Fibroblast of villous mesenchyme (primary cell): Measurements from ENCODE around the gene LBR. TPM values are rescaled to one million over a fixed set of nuclear protein-coding genes. Genes with fewer than 3 reads are reported as not detected.

ENCODE experiments used
- DNase-seq: peaks from one replicate; pipeline ENCODE4 v3.0.0-alpha.2; 2010; ENCODE audit warnings: low read depth
- H3K4me3 ChIP-seq: 2 replicates; pipeline ENCODE4 v1.5.1; 2011; ENCODE audit warnings: low read depth, mild to moderate bottlenecking, low read length
- total RNA-seq: library from RNA; depleted of rRNA; stranded (reverse); fragments of >200 nt; gene quantifications from 2 replicates; pipeline ENCODE4 v1.2.3, GENCODE V29; 2012
- TF ChIP-seq, protein P1 (sequence below): IDR thresholded peaks from 2 replicates; pipeline ENCODE4 v1.5.1; 2012; ENCODE audit warnings: low read depth, mild to moderate bottlenecking, low read length; ENCODE audit not compliant: insufficient read depth

LBR gene
- total RNA-seq, 1 donor = 55.7 TPM

DNA sequence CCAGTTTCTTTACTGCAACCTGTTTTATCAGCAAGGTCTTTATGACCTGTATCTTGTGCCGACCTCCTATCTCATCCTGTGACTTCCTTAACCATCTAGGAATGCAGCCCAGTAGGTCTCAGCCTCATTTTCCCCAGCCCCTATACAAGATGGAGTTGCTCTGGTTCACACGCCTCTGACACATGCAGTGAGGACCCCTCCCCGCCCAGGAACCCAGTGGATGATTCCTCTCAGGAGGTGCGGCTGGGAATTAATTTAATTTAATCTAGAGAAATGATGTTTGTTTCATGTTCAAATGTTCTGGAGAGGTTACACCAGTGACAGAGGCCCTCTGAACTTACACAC, 39.0 kb upstream of the LBR start:
- TF ChIP-seq, protein P1, sequence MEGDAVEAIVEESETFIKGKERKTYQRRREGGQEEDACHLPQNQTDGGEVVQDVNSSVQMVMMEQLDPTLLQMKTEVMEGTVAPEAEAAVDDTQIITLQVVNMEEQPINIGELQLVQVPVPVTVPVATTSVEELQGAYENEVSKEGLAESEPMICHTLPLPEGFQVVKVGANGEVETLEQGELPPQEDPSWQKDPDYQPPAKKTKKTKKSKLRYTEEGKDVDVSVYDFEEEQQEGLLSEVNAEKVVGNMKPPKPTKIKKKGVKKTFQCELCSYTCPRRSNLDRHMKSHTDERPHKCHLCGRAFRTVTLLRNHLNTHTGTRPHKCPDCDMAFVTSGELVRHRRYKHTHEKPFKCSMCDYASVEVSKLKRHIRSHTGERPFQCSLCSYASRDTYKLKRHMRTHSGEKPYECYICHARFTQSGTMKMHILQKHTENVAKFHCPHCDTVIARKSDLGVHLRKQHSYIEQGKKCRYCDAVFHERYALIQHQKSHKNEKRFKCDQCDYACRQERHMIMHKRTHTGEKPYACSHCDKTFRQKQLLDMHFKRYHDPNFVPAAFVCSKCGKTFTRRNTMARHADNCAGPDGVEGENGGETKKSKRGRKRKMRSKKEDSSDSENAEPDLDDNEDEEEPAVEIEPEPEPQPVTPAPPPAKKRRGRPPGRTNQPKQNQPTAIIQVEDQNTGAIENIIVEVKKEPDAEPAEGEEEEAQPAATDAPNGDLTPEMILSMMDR = no peak
- no peak overlapping the region for H3K4me3 ChIP-seq
- DNase-seq = no peak

- no peak overlapping the region for H3K4me3 ChIP-seq
- TF ChIP-seq, protein P1 = no peak
- DNase-seq = no peak
These were observed 38.1 kb upstream of the LBR start for GRCh38 chr1:225465793-225466517.

DNA sequence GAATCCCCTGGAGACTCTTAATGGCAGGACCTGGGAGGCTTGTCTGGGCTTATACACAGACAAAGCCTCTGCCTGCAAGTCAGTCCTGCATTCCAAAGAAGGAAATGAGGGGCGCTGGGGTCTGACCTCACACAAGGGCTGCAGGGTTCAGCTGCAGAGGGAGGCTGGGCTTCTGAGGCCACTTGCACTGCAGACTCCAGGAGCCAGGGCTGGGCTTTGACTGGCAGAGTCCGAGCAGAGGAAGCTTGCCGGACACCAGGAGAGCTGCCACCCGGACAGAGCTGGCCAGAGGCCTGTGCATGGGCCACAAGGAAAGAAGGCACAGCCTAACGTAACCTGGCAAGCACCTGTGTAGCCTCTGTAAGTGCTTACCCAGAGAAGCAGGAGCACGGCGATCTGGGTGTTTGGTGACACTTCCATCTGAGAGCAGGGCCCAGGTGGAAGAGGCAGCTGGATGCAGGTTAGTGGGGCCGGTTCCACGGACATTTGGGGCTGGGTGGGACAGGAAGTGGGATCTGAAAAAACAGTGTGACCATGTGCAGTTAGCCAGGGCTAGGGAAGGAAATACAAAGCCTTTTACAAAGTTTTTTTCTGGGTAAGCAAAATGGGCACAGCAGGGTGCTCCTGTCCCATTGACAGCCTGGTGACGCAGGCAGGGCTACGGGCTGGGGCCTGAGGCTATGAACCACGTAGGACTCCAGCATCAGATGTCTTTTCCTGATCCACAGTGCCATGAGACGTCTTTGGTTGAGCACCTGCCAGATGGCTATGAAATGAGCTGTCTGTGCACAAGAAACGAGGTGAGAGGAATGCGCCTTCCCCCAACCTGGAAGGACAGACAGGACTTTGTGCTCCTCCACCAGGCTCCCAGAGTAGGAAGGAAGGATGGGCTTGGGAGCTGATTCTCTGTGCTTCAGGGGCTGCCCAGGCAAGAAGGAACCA, 37.3 kb upstream of the LBR start:
- no peak overlapping the region for H3K4me3 ChIP-seq
- TF ChIP-seq, protein P1 = no peak
- no peak for DNase-seq

DNA sequence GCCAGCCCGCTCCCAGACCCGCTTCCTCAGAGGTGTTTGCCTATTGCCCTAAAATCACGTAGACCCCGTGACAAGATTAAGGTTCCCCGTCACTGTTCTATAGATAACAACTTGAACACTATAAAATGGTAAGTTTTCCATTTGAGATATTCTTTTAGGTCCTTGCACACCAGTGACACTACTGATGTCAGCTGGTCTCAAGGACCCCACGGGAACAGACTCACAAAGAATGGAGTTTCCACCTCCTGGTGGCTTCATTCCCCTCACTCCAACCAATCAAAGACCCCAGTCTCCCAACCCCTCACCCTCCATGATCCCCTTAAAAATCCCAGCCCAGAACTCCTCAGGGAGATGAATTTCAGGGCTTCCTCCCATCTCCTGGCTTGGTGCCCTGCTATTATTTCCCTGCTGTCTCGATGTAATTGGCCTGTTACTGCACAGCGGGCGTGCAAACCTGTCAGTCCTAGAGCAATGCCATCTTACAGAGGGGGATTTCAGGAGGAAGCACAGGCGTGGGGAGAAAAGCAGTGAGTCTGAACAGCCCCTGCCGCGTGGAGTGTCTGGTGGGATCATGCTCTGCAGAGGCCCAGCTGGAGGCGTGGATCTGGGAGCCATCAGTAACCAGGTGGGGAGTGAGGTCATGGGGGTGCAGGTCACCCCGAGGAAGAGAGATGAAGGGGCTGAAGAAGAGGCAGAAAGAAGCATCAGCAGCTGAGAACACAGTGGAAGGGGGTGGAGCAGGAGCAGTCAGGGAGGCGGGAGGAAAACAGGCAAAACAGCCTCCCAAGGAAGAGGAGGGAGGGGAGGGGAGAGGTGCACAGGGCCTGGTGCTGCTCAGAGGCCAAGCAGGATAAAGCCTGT, 35.1 kb upstream of the LBR start:
- DNase-seq = no peak
- no peak overlapping the region for H3K4me3 ChIP-seq
- TF ChIP-seq, protein P1 = no peak

DNA sequence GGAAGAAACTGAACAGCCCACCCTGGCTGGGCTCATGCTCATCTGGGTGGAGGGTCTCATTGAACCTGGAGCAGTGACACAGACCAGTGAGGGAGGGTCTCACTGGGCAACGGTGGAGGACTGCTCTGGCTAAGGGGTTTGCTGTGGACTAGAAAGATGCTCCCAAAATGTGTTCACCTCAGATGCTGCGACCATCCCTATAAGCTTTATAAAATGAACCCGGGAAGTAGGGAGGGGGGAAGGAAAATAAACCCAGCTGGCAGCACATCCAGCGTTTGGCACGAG, 34.5 kb upstream of the LBR start:
- no peak overlapping the region for H3K4me3 ChIP-seq
- TF ChIP-seq, protein P1 = no peak
- no peak for DNase-seq

GRCh38 chr1:225461533-225462428, 33.9 kb upstream of the LBR start:
- TF ChIP-seq, protein P1 = no peak
- no peak for DNase-seq
- H3K4me3 ChIP-seq = no peak overlapping the region
